Spleen (tissue), 11 donors: ENCODE data around the gene CREB1. TPM values are rescaled to one million over a fixed set of nuclear protein-coding genes. Genes with fewer than 3 reads are reported as not detected.

Experiments used
- DNase-seq: peaks from one replicate; pipeline ENCODE4 v3.0.0-alpha.2; 2020
- H3K27ac ChIP-seq, 8 donors: fragments of 200-600 bp; sonication (generic) in 7 of 8; 1 replicate in 4 of 8; 2 replicates in 4 of 8; pipeline versions ENCODE4 v1.5.0 to v1.8.0; 2016 to 2021; ENCODE audit warnings: inconsistent platforms in 4 of 8, mild to moderate bottlenecking in 4 of 8, moderate library complexity in 1 of 8
- H3K27me3 ChIP-seq, 7 donors: fragments of 200-600 bp; sonication (generic) in 6 of 7; replicated peaks in 1 of 7; 1 replicate in 4 of 7; 2 replicates in 3 of 7; pipeline versions ENCODE4 v1.5.0 to v1.8.0; 2016 to 2021; ENCODE audit warnings: inconsistent platforms in 3 of 7, mild to moderate bottlenecking in 1 of 7
- H3K36me3 ChIP-seq, 6 donors: fragments of 200-600 bp; sonication (generic) in 5 of 6; 1 replicate in 4 of 6; 2 replicates in 2 of 6; pipeline versions ENCODE4 v1.5.0 to v1.8.0; 2016 to 2021; ENCODE audit warnings: inconsistent platforms in 2 of 6
- H3K4me1 ChIP-seq, 6 donors: fragments of 200-600 bp; sonication (generic) in 5 of 6; 1 replicate in 3 of 6; 2 replicates in 3 of 6; pipeline versions ENCODE4 v1.5.0 to v1.8.0; 2016 to 2021; ENCODE audit warnings: inconsistent platforms in 3 of 6
- H3K4me3 ChIP-seq, 8 donors: fragments of 200-600 bp; sonication (generic) in 7 of 8; 1 replicate in 4 of 8; 2 replicates in 4 of 8; pipeline versions ENCODE4 v1.5.0 to v1.8.0; 2016 to 2021; ENCODE audit warnings: inconsistent platforms in 4 of 8, mild to moderate bottlenecking in 4 of 8, moderate library complexity in 2 of 8
- H3K9me3 ChIP-seq, 8 donors: fragments of 200-600 bp; sonication (generic) in 7 of 8; 1 replicate in 4 of 8; 2 replicates in 4 of 8; pipeline versions ENCODE4 v1.5.0 to v1.8.0; 2016 to 2021; ENCODE audit warnings: inconsistent platforms in 4 of 8
- POLR2A ChIP-seq, 3 donors: fragments of 450-650 bp; IDR thresholded peaks; one replicate each; pipeline ENCODE4 v1.5.1; 2017; ENCODE audit warnings: antibody characterized with exemption in 3 of 3, mild to moderate bottlenecking in 1 of 3
- POLR2AphosphoS5 ChIP-seq, 3 donors: sonication (generic); formaldehyde crosslinking; IDR thresholded peaks; one replicate each; pipeline ENCODE4 v1.5.1; 2017; ENCODE audit warnings: antibody characterized with exemption in 3 of 3
- WGBS, 5 donors: extraction: QIAGEN DNeasy Blood & Tissue Kit in 3 of 5; methylation state at CpG; one replicate each; pipeline versions ENCODE4 v1.1.5 to v1.1.7; 2013 to 2018; 5-methylcytosine and 5-hydroxymethylcytosine counted together
- intact Hi-C: fragments of 100-400 bp; cut with DNase I; formaldehyde crosslinking; loops from one replicate; pipeline ENCODE4 v1.15.0; 2023; ENCODE audit warnings: low total_unique reads
- polyA plus RNA-seq, 3 donors: library from polyadenylated mRNA; stranded (reverse); fragments of 200-250 nt; gene quantifications; one replicate each; pipeline ENCODE4 v1.2.1, GENCODE V29; 2013
- total RNA-seq, 7 donors: library from RNA; depleted of rRNA in 3 of 7; stranded (reverse); fragments of >200 nt in 3 of 7; fragmentation: NEBNext Ultra II Directional in 4 of 7; extraction: Animal tissue kit (Norgen Biotek cat#: 25700) in 4 of 7; gene quantifications; one replicate each; pipeline versions ENCODE4 v1.1.0 to v1.2.1, GENCODE V29; 2016 to 2021
- TF ChIP-seq, protein P1 (sequence below), 11 experiments: fragments of 200-600 bp in 7 of 11; fragments of 450-650 bp in 4 of 11; sonication (generic) in 4 of 11; IDR thresholded peaks in 8 of 11; conservative IDR thresholded peaks in 3 of 11; 1 replicate in 7 of 11; 2 replicates in 4 of 11; pipeline versions ENCODE4 v1.4.0 to v1.8.0; 2016 to 2021; ENCODE audit warnings: antibody characterized with exemption in 11 of 11, inconsistent platforms in 4 of 11, mild to moderate bottlenecking in 1 of 11
- donor health status: healthy with polysubstance abuse.
- donor health status: DM: no; HTN: no; CAD: no; lungs with moderate emphysema.
- donor health status: DM: no; HTN: no; CAD: no.
- donor health status: Bipolar disorder and iron deficiency.
- donor health status: healthy.
- donor health status: DM: no; HTN: no; CAD: no.
- donor health status: DM: yes; HTN: yes; CAD: no.

The CREB1 gene
- total and polyA plus RNA-seq, 10 donors, result 8.4 to 94.7 (median 78.7) TPM

DNA sequence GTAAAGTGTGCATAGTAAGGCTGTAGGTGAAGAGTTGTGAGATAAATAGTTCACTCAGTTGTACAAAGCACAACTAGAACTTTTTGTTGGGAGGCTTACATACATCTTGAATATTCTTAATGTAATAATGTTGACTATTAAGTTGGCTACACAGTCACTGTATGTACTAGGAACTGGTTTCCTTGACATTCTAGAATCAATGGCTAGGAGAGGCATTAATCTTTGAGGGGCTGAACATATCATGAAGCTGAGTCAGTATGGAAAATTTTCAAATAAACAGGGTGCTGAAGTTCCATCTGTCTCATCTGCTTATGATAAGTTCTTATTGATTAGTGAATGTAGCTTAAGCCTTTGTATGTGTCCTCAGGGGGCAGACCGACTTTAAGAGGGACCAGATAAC, 72.0 kb downstream of the CREB1 start:
- Histone ChIP-seq H3K4me1 (peaks cover 0 to 29% (median 1%) of the 10 kb centered on the region in 6 donors), H3K36me3 (peaks cover 0 to 35% (median 10%) of the 10 kb centered on the region in 6 donors), H3K4me3 (no peak overlapping the region), H3K27me3 (no peaks in the 10 kb centered on the region), H3K27ac (no peak overlapping the region), H3K9me3 (no peaks in the 10 kb centered on the region)
- TF ChIP-seq POLR2A (IDR thresholded peaks at IDR 0.05), result no peak
- TF ChIP-seq, protein P1, sequence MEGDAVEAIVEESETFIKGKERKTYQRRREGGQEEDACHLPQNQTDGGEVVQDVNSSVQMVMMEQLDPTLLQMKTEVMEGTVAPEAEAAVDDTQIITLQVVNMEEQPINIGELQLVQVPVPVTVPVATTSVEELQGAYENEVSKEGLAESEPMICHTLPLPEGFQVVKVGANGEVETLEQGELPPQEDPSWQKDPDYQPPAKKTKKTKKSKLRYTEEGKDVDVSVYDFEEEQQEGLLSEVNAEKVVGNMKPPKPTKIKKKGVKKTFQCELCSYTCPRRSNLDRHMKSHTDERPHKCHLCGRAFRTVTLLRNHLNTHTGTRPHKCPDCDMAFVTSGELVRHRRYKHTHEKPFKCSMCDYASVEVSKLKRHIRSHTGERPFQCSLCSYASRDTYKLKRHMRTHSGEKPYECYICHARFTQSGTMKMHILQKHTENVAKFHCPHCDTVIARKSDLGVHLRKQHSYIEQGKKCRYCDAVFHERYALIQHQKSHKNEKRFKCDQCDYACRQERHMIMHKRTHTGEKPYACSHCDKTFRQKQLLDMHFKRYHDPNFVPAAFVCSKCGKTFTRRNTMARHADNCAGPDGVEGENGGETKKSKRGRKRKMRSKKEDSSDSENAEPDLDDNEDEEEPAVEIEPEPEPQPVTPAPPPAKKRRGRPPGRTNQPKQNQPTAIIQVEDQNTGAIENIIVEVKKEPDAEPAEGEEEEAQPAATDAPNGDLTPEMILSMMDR (IDR thresholded peaks at IDR 0.05 in 8 of 11, conservative IDR thresholded peaks at IDR 0.05 in 3 of 11), result no peak
- intact Hi-C loops, result loop anchor here (10.0 kb wide), 1 partner anchor 67 kb away; no protein-coding TSS in a partner anchor
- WGBS, 5 donors, result 89 to 100% (median 97%) methylated on average over 1 of the region's 1 CpG
- DNase-seq, result no peak

DNA sequence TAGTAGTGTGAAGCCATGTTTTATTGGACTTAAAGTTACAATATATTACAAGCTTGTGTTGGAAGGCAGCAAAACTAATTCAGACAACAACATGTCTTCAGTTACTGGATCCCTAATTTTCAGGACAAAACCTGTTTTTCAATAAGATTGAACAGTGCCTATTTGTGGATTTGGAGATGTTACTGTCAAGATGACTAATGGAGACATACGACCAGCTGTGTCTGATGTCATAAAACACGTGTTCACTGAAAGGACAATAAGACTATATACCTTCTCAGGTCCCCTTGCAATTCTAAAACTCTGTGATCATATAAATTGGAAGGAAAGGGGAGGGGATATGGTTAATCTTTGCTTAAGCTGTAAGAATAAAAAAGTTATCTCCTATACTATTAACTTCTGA, 73.7 kb downstream of the CREB1 start:
- Histone ChIP-seq H3K27me3 (no peaks in the 10 kb centered on the region), H3K4me1 (peaks cover 0 to 15% (median 1%) of the 10 kb centered on the region in 6 donors), H3K36me3 (peaks cover 0 to 18% (median 1%) of the 10 kb centered on the region in 6 donors), H3K4me3 (no peak overlapping the region), H3K27ac (no peak overlapping the region), H3K9me3 (no peaks in the 10 kb centered on the region)
- intact Hi-C loops, result loop anchor here (10.0 kb wide), 1 partner anchor 69 kb away; no protein-coding TSS in a partner anchor
- 66 to 85% (median 74%) methylated on average over 2 of the region's 2 CpGs for WGBS, 5 donors
- no peak for TF ChIP-seq POLR2AphosphoS5 (IDR thresholded peaks at IDR 0.05)
- TF ChIP-seq, protein P1 (IDR thresholded peaks at IDR 0.05 in 8 of 11, conservative IDR thresholded peaks at IDR 0.05 in 3 of 11), result no peak
- TF ChIP-seq POLR2A (IDR thresholded peaks at IDR 0.05), result no peak
- no peak for DNase-seq

DNA sequence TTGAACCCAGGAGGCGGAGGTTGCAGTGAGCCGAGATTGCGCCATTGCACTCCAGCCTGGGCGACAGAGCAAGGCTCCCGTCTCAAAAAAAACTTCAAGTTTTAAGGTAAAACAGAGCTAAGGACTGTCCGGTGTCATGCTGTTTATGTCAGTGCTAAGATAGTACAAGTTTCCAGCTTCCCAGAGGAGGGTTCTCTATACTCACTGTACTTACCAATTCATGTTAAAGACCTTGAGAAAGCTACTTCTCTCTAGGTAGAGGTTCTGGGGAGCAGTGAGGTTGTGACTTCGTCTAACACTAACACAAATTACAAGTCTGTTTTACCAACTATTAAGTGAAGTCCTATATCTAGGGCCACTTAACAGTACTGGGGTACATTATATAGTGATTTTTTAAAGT, 76.6 kb downstream of the CREB1 start:
- 95 to 96% (median 96%) methylated on average over 7 of the region's 7 CpGs for WGBS, 5 donors
- intact Hi-C loops, result loop anchor here (10.0 kb wide), 1 partner anchor 72 kb away; no protein-coding TSS in a partner anchor
- peaks cover 0 to 5% (median 1%) of the 10 kb centered on the region in 6 donors for H3K4me1 ChIP-seq
- peaks cover 0 to 12% (median 0%) of the 10 kb centered on the region in 6 donors for H3K36me3 ChIP-seq
- TF ChIP-seq, protein P1 (IDR thresholded peaks at IDR 0.05 in 8 of 11, conservative IDR thresholded peaks at IDR 0.05 in 3 of 11), result no peak
- TF ChIP-seq POLR2A (IDR thresholded peaks at IDR 0.05) (no peak), POLR2AphosphoS5 (IDR thresholded peaks at IDR 0.05) (no peak)
- no peaks in the 10 kb centered on the region for H3K27me3 ChIP-seq
- no peak overlapping the region for H3K27ac ChIP-seq
- no peak overlapping the region for H3K4me3 ChIP-seq
- no peaks in the 10 kb centered on the region for H3K9me3 ChIP-seq
- no peak for DNase-seq

DNA sequence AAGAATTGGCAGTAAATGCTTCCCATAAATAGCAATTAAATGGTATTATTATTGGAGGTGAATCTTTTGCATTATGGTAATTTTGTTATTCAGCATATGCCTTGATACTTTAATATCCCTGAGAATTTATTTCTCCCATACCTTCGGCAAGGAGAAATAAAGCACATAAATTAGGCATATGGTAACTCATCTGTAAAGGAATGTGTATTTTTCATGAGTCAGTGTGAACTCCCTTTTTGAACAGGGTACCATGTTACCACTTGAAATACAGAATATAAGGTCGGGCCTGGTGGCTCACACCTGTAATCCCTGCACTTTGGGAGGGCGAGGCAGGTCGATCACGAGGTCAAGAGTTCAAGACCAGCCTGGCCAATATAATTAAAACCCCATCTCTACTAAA, 77.1 kb downstream of the CREB1 start:
- no peaks in the 10 kb centered on the region for H3K9me3 ChIP-seq
- peaks cover 0 to 5% (median 0%) of the 10 kb centered on the region in 6 donors for H3K4me1 ChIP-seq
- intact Hi-C loops, result loop anchor here (10.0 kb wide), 1 partner anchor 72 kb away; no protein-coding TSS in a partner anchor
- H3K36me3 ChIP-seq, result peaks cover 0 to 12% (median 0%) of the 10 kb centered on the region in 6 donors
- TF ChIP-seq, protein P1 (IDR thresholded peaks at IDR 0.05 in 8 of 11, conservative IDR thresholded peaks at IDR 0.05 in 3 of 11), result no peak
- TF ChIP-seq POLR2A (IDR thresholded peaks at IDR 0.05) (no peak), POLR2AphosphoS5 (IDR thresholded peaks at IDR 0.05) (no peak)
- no peaks in the 10 kb centered on the region for H3K27me3 ChIP-seq
- no peak overlapping the region for H3K4me3 ChIP-seq
- no peak overlapping the region for H3K27ac ChIP-seq
- WGBS, 5 donors, result 94 to 99% (median 96%) methylated on average over 5 of the region's 5 CpGs
- DNase-seq, result no peak
